Activated T-helper 1 cell treated with anti-CD3 and anti-CD28 coated beads, Interleukin-12 subunit alpha, Interleukin-12 subunit beta, Interleukin-2, Interleukin-4 antibody, amounts not matched to agents 30 ng/mL and 10 ng/mL and 1 ng/mL, durations not matched to agents 14 hours and 24 hours and 36 hours (primary cell): ENCODE data around the gene NUP98. TPM values are rescaled to one million over a fixed set of nuclear protein-coding genes. Genes with fewer than 3 reads are reported as not detected.
"Not testable (repeated sequence)": the region's sequence is repeated elsewhere in the genome, so short reads cannot be mapped to it uniquely, and the experiment has no call there.

Experiments used
- DNase-seq: peaks from one replicate; pipeline ENCODE4 v3.0.0; 2021; ENCODE audit warnings: low spot score
- H3K27ac Mint-ChIP-seq: one replicate; pipeline ENCODE4 v1.8.0; 2021; ENCODE audit warnings: mild to moderate bottlenecking, mixed read lengths
- H3K27me3 Mint-ChIP-seq: one replicate; pipeline ENCODE4 v1.8.0; 2022; ENCODE audit warnings: mild to moderate bottlenecking, moderate library complexity, mixed read lengths; ENCODE audit not compliant: insufficient read depth
- H3K36me3 Mint-ChIP-seq: one replicate; pipeline ENCODE4 v1.8.0; 2021; ENCODE audit warnings: low read depth, mixed read lengths
- H3K4me1 Mint-ChIP-seq: one replicate; pipeline ENCODE4 v1.8.0; 2021; ENCODE audit warnings: low read depth, mixed read lengths
- H3K4me3 Mint-ChIP-seq: one replicate; pipeline ENCODE4 v1.8.0; 2021; ENCODE audit warnings: mild to moderate bottlenecking, moderate library complexity, mixed read lengths
- H3K9me3 Mint-ChIP-seq: one replicate; pipeline ENCODE4 v1.8.0; 2021; ENCODE audit warnings: mixed read lengths
- intact Hi-C: fragments of 100-400 bp; cut with micrococcal nuclease; formaldehyde crosslinking; loops from one replicate; pipeline ENCODE4 v1.15.1; 2024
- total RNA-seq: library from RNA; stranded (reverse); gene quantifications from 2 replicates; pipeline ENCODE4 v1.2.3, GENCODE V29; 2022

The NUP98 gene
- total RNA-seq, 1 donor from 2014 or later: 122 TPM

DNA sequence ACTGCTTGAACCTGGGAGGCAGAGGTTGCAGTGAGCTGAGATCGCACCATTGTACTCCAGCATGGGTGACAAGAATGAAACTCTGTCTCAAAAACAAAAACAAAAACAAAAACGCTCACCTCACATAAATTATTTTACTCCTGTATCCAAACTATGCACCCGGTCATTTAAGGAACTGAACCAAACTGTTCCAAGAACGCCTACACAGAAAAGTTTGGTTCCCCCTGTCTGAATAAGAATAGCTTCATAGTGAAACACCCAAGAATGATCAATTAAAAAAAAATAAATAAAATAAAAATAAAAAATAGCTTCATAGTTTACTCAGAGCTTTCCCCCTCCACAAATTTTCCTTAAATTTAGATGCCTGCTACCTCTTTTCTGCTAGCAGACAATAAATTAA is 13.7 kb downstream of the NUP98 start:
- peak overlapping the region; percentile 40 for H3K27ac Mint-ChIP-seq
- no peaks in the 10 kb centered on the region for H3K9me3 Mint-ChIP-seq
- H3K4me3 Mint-ChIP-seq: no peak overlapping the region
- intact Hi-C loops: no loop called here
- peaks cover 30% of the 10 kb centered on the region for H3K36me3 Mint-ChIP-seq
- no peak for DNase-seq
- H3K4me1 Mint-ChIP-seq: peaks cover 72% of the 10 kb centered on the region
- H3K27me3 Mint-ChIP-seq: no peaks in the 10 kb centered on the region

- intact Hi-C loops: no loop called here
These were observed 14.4 kb downstream of the NUP98 start for GRCh38 chr11:3782963-3783362.

DNA sequence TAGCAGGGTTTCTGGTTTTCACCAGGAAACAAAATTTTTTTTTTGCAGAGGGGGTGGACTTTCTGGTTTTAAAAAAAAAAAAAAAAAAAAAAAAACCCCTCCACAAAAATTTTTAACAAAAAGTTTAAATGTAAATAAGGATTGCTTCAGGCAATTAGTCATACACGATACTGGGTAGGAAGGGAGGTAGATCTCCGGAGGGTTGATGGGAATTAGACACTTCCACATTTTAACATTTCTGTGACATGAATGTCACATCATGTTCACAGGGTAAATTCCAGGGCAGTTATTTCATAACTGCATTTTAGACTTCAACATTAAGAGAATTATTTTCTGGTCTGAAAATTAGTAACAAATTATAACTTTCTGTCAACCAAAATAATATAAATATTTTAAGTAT is 15.9 kb downstream of the NUP98 start:
- Mint-ChIP-seq H3K27ac (peak overlapping the region; percentile 71), H3K4me3 (peak overlapping the region; percentile 47), H3K9me3 (no peaks in the 10 kb centered on the region), H3K4me1 (peaks cover 58% of the 10 kb centered on the region), H3K36me3 (peaks cover 38% of the 10 kb centered on the region), H3K27me3 (no peaks in the 10 kb centered on the region)
- intact Hi-C loops: no loop called here
- DNase-seq: no peak

More at GRCh38 chr11:3782963-3783362, 14.4 kb downstream of the NUP98 start:
- peaks cover 34% of the 10 kb centered on the region for H3K36me3 Mint-ChIP-seq
- H3K4me3 Mint-ChIP-seq: peak overlapping the region; percentile 56
- no peaks in the 10 kb centered on the region for H3K9me3 Mint-ChIP-seq
- H3K27ac Mint-ChIP-seq: peak overlapping the region; percentile 55
- H3K4me1 Mint-ChIP-seq: peaks cover 73% of the 10 kb centered on the region
- DNase-seq: no peak
- H3K27me3 Mint-ChIP-seq: no peaks in the 10 kb centered on the region

DNA sequence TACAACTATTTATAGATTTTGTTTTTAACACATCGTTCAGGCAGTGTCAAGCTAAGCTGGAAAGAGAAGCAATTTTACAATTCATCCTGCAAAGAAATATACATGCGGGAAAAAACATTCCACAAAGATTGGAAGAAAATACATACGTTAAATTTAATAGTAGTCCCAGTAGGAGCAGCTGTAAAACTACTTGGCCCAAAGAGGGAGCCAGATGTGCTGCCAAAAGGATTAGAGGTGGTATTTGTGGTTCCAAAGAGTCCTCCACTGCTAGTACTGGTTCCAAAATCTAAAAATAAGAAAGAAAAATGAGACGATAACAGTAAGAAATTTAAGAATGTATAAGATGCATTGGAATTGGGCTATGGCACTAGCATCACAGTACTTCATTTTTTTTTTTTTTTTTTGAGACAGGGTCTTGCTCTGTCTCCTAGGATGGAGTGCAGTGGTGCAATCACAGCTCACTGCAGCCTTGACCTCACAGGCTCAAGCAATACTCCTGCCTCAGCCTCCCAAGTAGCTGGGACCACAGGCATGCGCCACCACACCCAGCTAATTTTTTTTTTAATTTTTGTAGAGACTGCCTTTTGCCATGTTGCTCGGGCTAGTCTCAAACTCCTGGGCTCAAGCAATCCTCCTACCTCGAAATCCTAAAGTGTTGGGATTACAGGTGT is 21.5 kb downstream of the NUP98 start:
- peaks cover 53% of the 10 kb centered on the region for H3K36me3 Mint-ChIP-seq
- no peak overlapping the region for H3K27ac Mint-ChIP-seq
- no peak overlapping the region for H3K4me3 Mint-ChIP-seq
- H3K27me3 Mint-ChIP-seq: no peaks in the 10 kb centered on the region
- peaks cover 7% of the 10 kb centered on the region for H3K4me1 Mint-ChIP-seq
- intact Hi-C loops: no loop called here
- no peaks in the 10 kb centered on the region for H3K9me3 Mint-ChIP-seq
- no peak for DNase-seq

GRCh38 chr11:3773180-3773579 is 24.2 kb downstream of the NUP98 start:
- Mint-ChIP-seq H3K9me3 (no peaks in the 10 kb centered on the region), H3K4me3 (no peak overlapping the region), H3K27me3 (no peaks in the 10 kb centered on the region), H3K36me3 (peaks cover 51% of the 10 kb centered on the region), H3K27ac (no peak overlapping the region), H3K4me1 (peaks cover under 1% of the 10 kb centered on the region)
- intact Hi-C loops: loop anchor here (5.0 kb wide), 2 partner anchors 34 to 76 kb away; partner anchors contain the start of gene PGAP2
- DNase-seq: no peak

- Mint-ChIP-seq H3K9me3 (no peaks in the 10 kb centered on the region), H3K36me3 (peaks cover 44% of the 10 kb centered on the region), H3K27ac (no peak overlapping the region), H3K4me3 (no peak overlapping the region), H3K27me3 (no peaks in the 10 kb centered on the region), H3K4me1 (no peaks in the 10 kb centered on the region)
- intact Hi-C loops: no loop called here
- DNase-seq: no peak
These were observed 29.8 kb downstream of the NUP98 start for GRCh38 chr11:3767536-3767935.

DNA sequence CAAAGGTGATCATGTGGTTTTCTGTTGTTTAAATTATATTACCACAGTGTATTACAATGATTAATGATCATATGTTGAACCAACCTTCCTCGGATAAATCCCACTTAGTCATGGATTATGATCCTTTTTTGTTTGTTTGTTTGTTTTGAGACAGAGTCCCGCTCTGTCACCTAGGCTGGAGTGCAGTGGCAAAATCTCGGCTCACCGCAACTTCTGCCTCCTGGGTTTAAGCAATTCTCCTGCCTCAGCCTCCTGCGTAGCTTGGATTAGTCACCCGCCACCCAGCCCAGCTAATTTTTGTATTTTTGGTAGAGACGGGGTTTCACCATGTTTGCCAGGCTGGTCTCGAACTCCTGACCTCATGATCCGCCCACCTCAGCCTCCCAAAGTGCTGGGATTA is 30.5 kb downstream of the NUP98 start:
- H3K4me3 Mint-ChIP-seq, H3K27ac Mint-ChIP-seq, DNase-seq, H3K27me3 Mint-ChIP-seq, intact Hi-C loops, H3K4me1 Mint-ChIP-seq, H3K9me3 Mint-ChIP-seq: not testable (repeated sequence)
- H3K36me3 Mint-ChIP-seq: peaks cover 43% of the 10 kb centered on the region

DNA sequence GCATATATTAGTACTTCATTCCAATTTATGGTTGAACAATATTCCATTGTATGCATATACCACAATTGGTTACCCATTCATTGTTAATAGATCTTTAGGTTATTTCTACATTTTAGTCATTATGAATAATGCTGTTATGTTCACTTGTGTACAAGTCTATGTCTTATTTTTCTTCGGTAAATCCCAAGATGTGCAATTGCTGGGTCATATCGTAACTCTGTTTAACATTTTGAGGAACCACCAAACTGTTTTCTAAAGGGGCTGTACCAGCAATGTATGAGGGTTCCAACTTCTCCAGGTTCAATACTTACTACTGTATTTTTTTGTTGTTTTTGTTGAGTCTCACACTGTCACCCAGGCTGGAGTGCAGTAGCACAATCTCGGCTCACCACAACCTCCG is 33.1 kb downstream of the NUP98 start:
- Mint-ChIP-seq H3K9me3 (no peaks in the 10 kb centered on the region), H3K36me3 (peaks cover 40% of the 10 kb centered on the region), H3K4me1 (no peaks in the 10 kb centered on the region), H3K27ac (no peak overlapping the region), H3K4me3 (no peak overlapping the region), H3K27me3 (no peaks in the 10 kb centered on the region)
- intact Hi-C loops: loop anchor here (5.0 kb wide), 1 partner anchor 42 kb away; no protein-coding TSS in a partner anchor
- no peak for DNase-seq

DNA sequence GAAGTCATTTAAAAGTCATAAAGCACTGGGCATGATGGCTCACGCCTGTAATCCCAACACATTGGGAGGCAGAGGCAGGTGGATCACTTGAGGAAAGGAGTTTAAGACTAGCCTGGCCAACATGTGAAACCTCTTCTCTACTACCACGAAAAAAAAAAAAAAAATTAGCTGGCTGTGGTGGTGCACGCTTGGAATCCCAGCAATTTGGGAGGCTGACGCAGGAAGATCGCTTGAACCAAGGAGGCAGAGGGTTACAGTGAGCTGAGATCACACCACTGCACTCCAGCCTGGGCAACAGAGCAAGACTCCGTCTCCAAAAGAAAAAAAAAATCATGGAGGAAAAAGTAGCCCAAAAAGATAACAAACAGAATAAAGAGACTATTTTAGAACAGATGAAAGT is 42.2 kb downstream of the NUP98 start:
- Mint-ChIP-seq H3K27me3 (no peaks in the 10 kb centered on the region), H3K9me3 (no peaks in the 10 kb centered on the region), H3K4me1 (no peaks in the 10 kb centered on the region), H3K4me3 (no peak overlapping the region), H3K36me3 (peaks cover 47% of the 10 kb centered on the region), H3K27ac (no peak overlapping the region)
- intact Hi-C loops: no loop called here
- no peak for DNase-seq

GRCh38 chr11:3753110-3753509 is 44.2 kb downstream of the NUP98 start:
- intact Hi-C loops: no loop called here
- Mint-ChIP-seq H3K27ac (no peak overlapping the region), H3K4me3 (no peak overlapping the region), H3K4me1 (no peaks in the 10 kb centered on the region), H3K9me3 (no peaks in the 10 kb centered on the region), H3K27me3 (no peaks in the 10 kb centered on the region), H3K36me3 (peaks cover 37% of the 10 kb centered on the region)
- DNase-seq: no peak

GRCh38 chr11:3747704-3748103 is 49.6 kb downstream of the NUP98 start:
- H3K9me3 Mint-ChIP-seq: no peaks in the 10 kb centered on the region
- DNase-seq: no peak
- H3K27me3 Mint-ChIP-seq: no peaks in the 10 kb centered on the region
- H3K4me3 Mint-ChIP-seq: no peak overlapping the region
- H3K27ac Mint-ChIP-seq: no peak overlapping the region
- peaks cover 5% of the 10 kb centered on the region for H3K4me1 Mint-ChIP-seq
- H3K36me3 Mint-ChIP-seq: peaks cover 32% of the 10 kb centered on the region
- intact Hi-C loops: no loop called here

- Mint-ChIP-seq H3K4me3 (no peak overlapping the region), H3K27ac (no peak overlapping the region), H3K36me3 (peaks cover 31% of the 10 kb centered on the region), H3K27me3 (no peaks in the 10 kb centered on the region), H3K9me3 (no peaks in the 10 kb centered on the region), H3K4me1 (peaks cover 5% of the 10 kb centered on the region)
- intact Hi-C loops: no loop called here
- no peak for DNase-seq
These were observed 52.2 kb downstream of the NUP98 start for GRCh38 chr11:3745161-3745560.

GRCh38 chr11:3738723-3739122 is 58.6 kb downstream of the NUP98 start:
- H3K27ac Mint-ChIP-seq: no peak overlapping the region
- DNase-seq: no peak
- peaks cover 43% of the 10 kb centered on the region for H3K36me3 Mint-ChIP-seq
- H3K4me3 Mint-ChIP-seq: no peak overlapping the region
- no peaks in the 10 kb centered on the region for H3K27me3 Mint-ChIP-seq
- intact Hi-C loops: loop anchor here (2.0 kb wide), 1 partner anchor 22 kb away; no protein-coding TSS in a partner anchor
- H3K9me3 Mint-ChIP-seq: no peaks in the 10 kb centered on the region
- H3K4me1 Mint-ChIP-seq: peaks cover 2% of the 10 kb centered on the region

GRCh38 chr11:3738241-3738640 is 59.1 kb downstream of the NUP98 start:
- no peaks in the 10 kb centered on the region for H3K27me3 Mint-ChIP-seq
- intact Hi-C loops: loop anchor here (2.0 kb wide), 1 partner anchor 21 kb away; no protein-coding TSS in a partner anchor
- H3K36me3 Mint-ChIP-seq: peaks cover 46% of the 10 kb centered on the region
- no peak overlapping the region for H3K4me3 Mint-ChIP-seq
- H3K27ac Mint-ChIP-seq: no peak overlapping the region
- no peaks in the 10 kb centered on the region for H3K9me3 Mint-ChIP-seq
- peaks cover 6% of the 10 kb centered on the region for H3K4me1 Mint-ChIP-seq
- DNase-seq: no peak
